ENCODE data around the gene DNAH3.
"Not testable (repeated sequence)": the region's sequence is repeated elsewhere in the genome, so short reads cannot be mapped to it uniquely, and the experiment has no call there.

The DNAH3 gene

DNA sequence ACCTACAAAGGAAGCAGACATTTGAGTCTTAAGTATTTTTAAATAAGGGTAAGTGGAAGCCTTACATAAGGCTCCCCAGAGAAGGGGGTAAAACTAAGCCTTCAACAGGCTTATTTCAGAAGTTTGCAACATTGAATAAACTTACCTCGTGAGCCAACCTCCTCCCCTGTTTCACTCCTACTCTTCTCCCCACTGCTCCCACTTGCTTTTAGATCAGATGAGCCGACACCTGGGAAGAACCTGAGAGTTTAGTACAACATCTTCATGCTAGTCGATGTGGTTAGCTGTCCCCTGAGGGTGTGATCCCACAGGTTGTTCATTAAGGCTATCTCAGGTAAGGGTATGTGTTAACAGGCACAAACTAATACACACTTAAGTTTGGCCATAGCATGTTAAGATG is 47.0 kb upstream of the DNAH3 start:
- Histone ChIP-seq H3K27me3 (ENCODE audit: insufficient read depth, low read length) (no peaks in the 10 kb centered on the region; the same call in 1 of the 2 replicates), H3K4me3 (ENCODE audit: low read depth, low read length, poor library complexity, severe bottlenecking) (no peak overlapping the region), H3K4me1 (ENCODE audit: insufficient read depth, low read length, severe bottlenecking) (no peaks in the 10 kb centered on the region), H3K79me2 (ENCODE audit: insufficient read depth, low read length) (no peaks in the 10 kb centered on the region), H4K20me1 (ENCODE audit: insufficient read depth, low read length) (no peaks in the 10 kb centered on the region), H3K4me2 (ENCODE audit: low read length) (no peak overlapping the region), H3K36me3 (ENCODE audit: insufficient read depth, low read length) (no peaks in the 10 kb centered on the region), H2AFZ (ENCODE audit: low read length) (no peak overlapping the region), H3F3A (ENCODE audit: insufficient read depth, low read length) (no peaks in the 10 kb centered on the region), H3K9me3 (ENCODE audit: low read length) (no peaks in the 10 kb centered on the region), H3K27ac (ENCODE audit: low read depth, low read length, poor library complexity, severe bottlenecking) (no peak overlapping the region), H3K9me2 (ENCODE audit: low read depth, low read length) (no peaks in the 10 kb centered on the region), H3K9ac (ENCODE audit: low read length) (no peak overlapping the region)
- TF ChIP-seq EZH2 (IDR thresholded peaks at IDR 0.05; ENCODE audit: borderline replicate concordance, low read length) = no peak
- TF ChIP-seq, protein P1, sequence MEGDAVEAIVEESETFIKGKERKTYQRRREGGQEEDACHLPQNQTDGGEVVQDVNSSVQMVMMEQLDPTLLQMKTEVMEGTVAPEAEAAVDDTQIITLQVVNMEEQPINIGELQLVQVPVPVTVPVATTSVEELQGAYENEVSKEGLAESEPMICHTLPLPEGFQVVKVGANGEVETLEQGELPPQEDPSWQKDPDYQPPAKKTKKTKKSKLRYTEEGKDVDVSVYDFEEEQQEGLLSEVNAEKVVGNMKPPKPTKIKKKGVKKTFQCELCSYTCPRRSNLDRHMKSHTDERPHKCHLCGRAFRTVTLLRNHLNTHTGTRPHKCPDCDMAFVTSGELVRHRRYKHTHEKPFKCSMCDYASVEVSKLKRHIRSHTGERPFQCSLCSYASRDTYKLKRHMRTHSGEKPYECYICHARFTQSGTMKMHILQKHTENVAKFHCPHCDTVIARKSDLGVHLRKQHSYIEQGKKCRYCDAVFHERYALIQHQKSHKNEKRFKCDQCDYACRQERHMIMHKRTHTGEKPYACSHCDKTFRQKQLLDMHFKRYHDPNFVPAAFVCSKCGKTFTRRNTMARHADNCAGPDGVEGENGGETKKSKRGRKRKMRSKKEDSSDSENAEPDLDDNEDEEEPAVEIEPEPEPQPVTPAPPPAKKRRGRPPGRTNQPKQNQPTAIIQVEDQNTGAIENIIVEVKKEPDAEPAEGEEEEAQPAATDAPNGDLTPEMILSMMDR (IDR thresholded peaks at IDR 0.05; ENCODE audit: low read length) = no peak

DNA sequence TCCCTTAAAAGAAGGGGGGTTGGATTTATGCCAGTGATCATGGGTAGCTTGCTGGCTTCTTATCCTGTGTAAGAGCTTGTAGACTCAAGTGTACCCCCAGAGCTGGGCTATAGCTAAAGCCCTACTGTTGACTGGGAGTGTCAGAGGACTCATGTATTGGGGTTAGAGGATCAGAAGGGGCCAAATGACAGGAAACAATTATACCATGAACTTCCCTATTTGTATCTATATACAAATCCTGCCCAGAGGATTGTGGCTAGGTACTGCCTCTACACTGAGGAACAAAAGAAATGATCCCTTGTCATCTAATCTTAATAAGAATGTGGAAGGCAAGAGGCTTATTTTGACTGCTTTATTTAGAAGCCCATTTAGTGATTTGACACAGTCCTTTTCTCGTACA is 46.5 kb upstream of the DNAH3 start:
- no peak overlapping the region for H3K4me2 ChIP-seq (ENCODE audit: low read length)
- H3F3A ChIP-seq (ENCODE audit: insufficient read depth, low read length) = no peaks in the 10 kb centered on the region
- no peak overlapping the region for H3K9ac ChIP-seq (ENCODE audit: low read length)
- H3K4me1 ChIP-seq (ENCODE audit: insufficient read depth, low read length, severe bottlenecking) = no peaks in the 10 kb centered on the region
- H3K27ac ChIP-seq (ENCODE audit: low read depth, low read length, poor library complexity, severe bottlenecking) = no peak overlapping the region
- H3K36me3 ChIP-seq (ENCODE audit: insufficient read depth, low read length) = no peaks in the 10 kb centered on the region
- H3K9me2 ChIP-seq (ENCODE audit: low read depth, low read length) = no peaks in the 10 kb centered on the region
- H3K79me2 ChIP-seq (ENCODE audit: insufficient read depth, low read length) = no peaks in the 10 kb centered on the region
- H4K20me1 ChIP-seq (ENCODE audit: insufficient read depth, low read length) = no peaks in the 10 kb centered on the region
- H3K4me3 ChIP-seq (ENCODE audit: low read depth, low read length, poor library complexity, severe bottlenecking) = no peak overlapping the region
- peaks cover 1% of the 10 kb centered on the region; the same call in 1 of the 2 replicates for H3K9me3 ChIP-seq (ENCODE audit: low read length)
- TF ChIP-seq EZH2 (IDR thresholded peaks at IDR 0.05; ENCODE audit: borderline replicate concordance, low read length) = no peak
- TF ChIP-seq, protein P1 (IDR thresholded peaks at IDR 0.05; ENCODE audit: low read length) = no peak
- no peak overlapping the region for H2AFZ ChIP-seq (ENCODE audit: low read length)
- H3K27me3 ChIP-seq (ENCODE audit: insufficient read depth, low read length) = no peaks in the 10 kb centered on the region; the same call in 1 of the 2 replicates

DNA sequence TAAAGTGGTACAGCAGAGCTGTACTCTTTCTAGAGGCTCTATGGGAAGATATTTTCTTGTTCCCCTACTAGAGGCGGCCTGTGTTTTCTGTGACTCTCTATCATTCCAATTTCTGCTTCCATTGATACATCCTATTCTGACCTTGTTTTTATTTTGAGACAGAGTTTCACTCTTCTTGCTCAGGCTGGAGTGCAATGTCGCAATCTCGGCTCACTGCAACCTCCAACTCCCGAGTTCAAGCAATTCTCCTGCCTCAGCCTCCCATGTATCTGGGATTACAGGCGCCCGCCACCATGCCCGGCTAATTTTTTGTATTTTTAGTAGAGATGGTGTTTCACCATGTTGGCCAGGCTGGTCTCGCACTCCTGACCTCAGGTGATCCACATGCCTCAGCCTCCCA is 44.7 kb upstream of the DNAH3 start:
- not testable (repeated sequence) for H3K36me3 ChIP-seq (ENCODE audit: insufficient read depth, low read length); H2AFZ ChIP-seq (ENCODE audit: low read length); H3K9me2 ChIP-seq (ENCODE audit: low read depth, low read length); H4K20me1 ChIP-seq (ENCODE audit: insufficient read depth, low read length); H3K4me2 ChIP-seq (ENCODE audit: low read length); H3K9ac ChIP-seq (ENCODE audit: low read length); H3K79me2 ChIP-seq (ENCODE audit: insufficient read depth, low read length); H3K27me3 ChIP-seq (ENCODE audit: insufficient read depth, low read length); H3F3A ChIP-seq (ENCODE audit: insufficient read depth, low read length); H3K4me3 ChIP-seq (ENCODE audit: low read depth, low read length, poor library complexity, severe bottlenecking); H3K27ac ChIP-seq (ENCODE audit: low read depth, low read length, poor library complexity, severe bottlenecking); H3K9me3 ChIP-seq (ENCODE audit: low read length); H3K4me1 ChIP-seq (ENCODE audit: insufficient read depth, low read length, severe bottlenecking)

DNA sequence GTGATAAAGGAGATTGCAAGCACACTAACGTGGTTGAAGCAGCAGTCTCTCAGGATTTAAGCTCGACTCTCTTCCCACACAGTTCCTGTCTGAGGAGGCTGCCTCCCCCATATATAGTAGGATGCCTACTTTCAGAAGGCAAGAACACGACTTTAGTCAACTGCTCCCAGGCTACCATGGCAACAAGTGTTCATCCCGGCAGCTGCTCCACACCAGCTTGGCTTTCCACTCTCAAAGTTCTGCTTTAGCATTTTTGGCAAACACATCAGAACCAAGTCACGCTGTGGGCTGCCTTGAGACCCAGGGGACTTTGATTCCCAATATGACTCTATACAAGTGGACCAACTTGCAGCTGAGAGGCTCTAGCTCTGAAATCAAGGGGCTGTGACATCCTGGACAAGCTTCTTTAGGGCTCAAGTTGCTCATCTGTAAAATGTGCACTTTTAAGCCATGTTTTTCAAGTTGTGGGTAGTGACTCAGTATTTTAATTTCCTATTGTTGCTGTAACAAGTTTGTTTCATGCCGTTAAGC is 44.2 kb upstream of the DNAH3 start:
- TF ChIP-seq, protein P1 (IDR thresholded peaks at IDR 0.05; ENCODE audit: low read length) = no peak
- TF ChIP-seq EZH2 (IDR thresholded peaks at IDR 0.05; ENCODE audit: borderline replicate concordance, low read length) = no peak
- H3K79me2 ChIP-seq (ENCODE audit: insufficient read depth, low read length) = no peaks in the 10 kb centered on the region
- no peaks in the 10 kb centered on the region for H3K4me1 ChIP-seq (ENCODE audit: insufficient read depth, low read length, severe bottlenecking)
- H4K20me1 ChIP-seq (ENCODE audit: insufficient read depth, low read length) = no peaks in the 10 kb centered on the region
- H2AFZ ChIP-seq (ENCODE audit: low read length) = no peak overlapping the region
- peaks cover 13% of the 10 kb centered on the region; the same call in 1 of the 2 replicates for H3K9me3 ChIP-seq (ENCODE audit: low read length)
- no peak overlapping the region for H3K4me3 ChIP-seq (ENCODE audit: low read depth, low read length, poor library complexity, severe bottlenecking)
- no peaks in the 10 kb centered on the region for H3F3A ChIP-seq (ENCODE audit: insufficient read depth, low read length)
- H3K27me3 ChIP-seq (ENCODE audit: insufficient read depth, low read length) = no peaks in the 10 kb centered on the region; the same call in 1 of the 2 replicates
- no peak overlapping the region for H3K27ac ChIP-seq (ENCODE audit: low read depth, low read length, poor library complexity, severe bottlenecking)
- no peak overlapping the region for H3K4me2 ChIP-seq (ENCODE audit: low read length)
- no peaks in the 10 kb centered on the region for H3K36me3 ChIP-seq (ENCODE audit: insufficient read depth, low read length)
- no peak overlapping the region for H3K9ac ChIP-seq (ENCODE audit: low read length)
- no peaks in the 10 kb centered on the region for H3K9me2 ChIP-seq (ENCODE audit: low read depth, low read length)

Measured in OCI-LY1 (cell line).